ENCODE data around the gene RBM15. TPM values are rescaled to one million over a fixed set of nuclear protein-coding genes. Genes with fewer than 3 reads are reported as not detected.

The RBM15 gene
- total and polyA plus RNA-seq, 2 of the 13 experiments (the other 11 are each of a cell fraction or from before 2014, with no cell fraction given): 13.5 to 36.4 TPM

GRCh38 chr1:110335265-110335664 is 3.9 kb upstream of the RBM15 start (continued):
- TF ChIP-seq ZNF331 (CRISPR knock-in tag; IDR thresholded peaks at IDR 0.05): peak; percentile 28; the same call in 1 of the 2 replicates
- no peak for TF ChIP-seq AKAP8 (CRISPR knock-in tag; IDR thresholded peaks at IDR 0.05)
- peak; percentile 75; the same call in 1 of the 2 replicates for TF ChIP-seq SIX4 (CRISPR knock-in tag; IDR thresholded peaks at IDR 0.05)
- no peak for TF ChIP-seq ZNF761 (CRISPR knock-in tag; conservative IDR thresholded peaks at IDR 0.05)
- TF ChIP-seq ZBTB43 (CRISPR knock-in tag; conservative IDR thresholded peaks at IDR 0.05): peak; percentile 66; the same call in 1 of the 2 replicates
- peak; percentile 64; the same call in 1 of the 2 replicates for TF ChIP-seq ZBTB3 (CRISPR knock-in tag; IDR thresholded peaks at IDR 0.05; ENCODE audit: borderline replicate concordance, low read depth)
- TF ChIP-seq ZNF354B (CRISPR knock-in tag; IDR thresholded peaks at IDR 0.05): no peak
- TF ChIP-seq KMT2A (CRISPR knock-in tag; IDR thresholded peaks at IDR 0.05): no peak
- TF ChIP-seq ARID3A (IDR thresholded peaks at IDR 0.05; ENCODE audit: low read depth, low read length): peak; percentile 75
- no peak for TF ChIP-seq KLF12 (CRISPR knock-in tag; IDR thresholded peaks at IDR 0.05; ENCODE audit: borderline replicate concordance)
- no peak; the same call in 1 of the 2 replicates for TF ChIP-seq FOXO1 (CRISPR knock-in tag; IDR thresholded peaks at IDR 0.05)
- no peak for TF ChIP-seq GZF1 (CRISPR knock-in tag; IDR thresholded peaks at IDR 0.05)
- no peak for TF ChIP-seq HMGXB4 (CRISPR knock-in tag; IDR thresholded peaks at IDR 0.05; ENCODE audit: borderline replicate concordance in 1 of 2, low read depth in 1 of 2)
- peak; percentile 68 for TF ChIP-seq GATAD2A (CRISPR knock-in tag; IDR thresholded peaks at IDR 0.05)
- 0 out of 2 replicates have a peak, but pooled peaks have one; percentile 39 for TF ChIP-seq THAP11 (CRISPR knock-in tag; IDR thresholded peaks at IDR 0.05)
- TF ChIP-seq ATRX (CRISPR knock-in tag; IDR thresholded peaks at IDR 0.05; ENCODE audit: borderline replicate concordance): no peak
- TF ChIP-seq ZNF850 (CRISPR knock-in tag; conservative IDR thresholded peaks at IDR 0.05): no peak
- no peak for TF ChIP-seq HCFC1 (IDR thresholded peaks at IDR 0.05; ENCODE audit: low read depth, low read length)
- TF ChIP-seq STAG1 (CRISPR knock-in tag; IDR thresholded peaks at IDR 0.05): no peak
- TF ChIP-seq RXRB (CRISPR knock-in tag; IDR thresholded peaks at IDR 0.05; ENCODE audit: borderline replicate concordance): peak; percentile 51; the same call in 1 of the 2 replicates
- TF ChIP-seq FOXP1 (IDR thresholded peaks at IDR 0.05): no peak
- 0 out of 2 replicates have a peak, but pooled peaks have one; percentile 29 for TF ChIP-seq FOXP1 (CRISPR knock-in tag; IDR thresholded peaks at IDR 0.05)
- 0 out of 2 replicates have a peak, but pooled peaks have one; percentile 42 for TF ChIP-seq ZMYM4 (CRISPR knock-in tag; IDR thresholded peaks at IDR 0.05)
- peak; percentile 40; the same call in 1 of the 2 replicates for TF ChIP-seq PITX1 (CRISPR knock-in tag; IDR thresholded peaks at IDR 0.05)
- peak; percentile 36; the same call in 1 of the 2 replicates for TF ChIP-seq ZMYM2 (CRISPR knock-in tag; IDR thresholded peaks at IDR 0.05)
- TF ChIP-seq FOXK1 (CRISPR knock-in tag; IDR thresholded peaks at IDR 0.05; ENCODE audit: borderline replicate concordance, low read depth): peak; percentile 70; the same call in 1 of the 2 replicates
- peak; percentile 91; the same call in 1 of the 2 replicates for TF ChIP-seq ZMYM3 (CRISPR knock-in tag; IDR thresholded peaks at IDR 0.05)

All from HepG2 (cell line).